Effector memory CD4-positive, alpha-beta T cell (primary cell): ENCODE measurements around the gene PVRIG.
"Not testable (repeated sequence)": the region's sequence is repeated elsewhere in the genome, so short reads cannot be mapped to it uniquely, and the experiment has no call there.

Source experiments
- DNase-seq, 3 donors: peaks; one replicate each; pipeline ENCODE4 v3.0.0-alpha.2; 2020
- H3K27ac ChIP-seq: 2 replicates; pipeline ENCODE4 v1.7.0; 2013; ENCODE audit warnings: mild to moderate bottlenecking, low read length, moderate library complexity; ENCODE audit not compliant: insufficient read depth, poor library complexity, severe bottlenecking
- H3K27me3 ChIP-seq: replicated peaks from 2 replicates; pipeline ENCODE4 v1.7.0; 2013; ENCODE audit warnings: mild to moderate bottlenecking, low read length; ENCODE audit not compliant: insufficient read depth, control insufficient read depth, poor library complexity, severe bottlenecking
- H3K36me3 ChIP-seq: 2 replicates; pipeline ENCODE4 v1.7.0; 2013; ENCODE audit warnings: mild to moderate bottlenecking, low read length, moderate library complexity; ENCODE audit not compliant: control insufficient read depth, insufficient read depth
- H3K4me1 ChIP-seq: 2 replicates; pipeline ENCODE4 v1.7.0; 2013; ENCODE audit warnings: low read length, mild to moderate bottlenecking; ENCODE audit not compliant: control insufficient read depth, insufficient read depth, poor library complexity, severe bottlenecking
- H3K4me3 ChIP-seq: 2 replicates; pipeline ENCODE4 v1.7.0; 2013; ENCODE audit warnings: low read length, low read depth, mild to moderate bottlenecking; ENCODE audit not compliant: insufficient read depth, poor library complexity, severe bottlenecking
- H3K9me3 ChIP-seq: 2 replicates; pipeline ENCODE4 v1.7.0; 2013; ENCODE audit warnings: mild to moderate bottlenecking, low read length, moderate library complexity; ENCODE audit not compliant: control insufficient read depth

Gene PVRIG

DNA sequence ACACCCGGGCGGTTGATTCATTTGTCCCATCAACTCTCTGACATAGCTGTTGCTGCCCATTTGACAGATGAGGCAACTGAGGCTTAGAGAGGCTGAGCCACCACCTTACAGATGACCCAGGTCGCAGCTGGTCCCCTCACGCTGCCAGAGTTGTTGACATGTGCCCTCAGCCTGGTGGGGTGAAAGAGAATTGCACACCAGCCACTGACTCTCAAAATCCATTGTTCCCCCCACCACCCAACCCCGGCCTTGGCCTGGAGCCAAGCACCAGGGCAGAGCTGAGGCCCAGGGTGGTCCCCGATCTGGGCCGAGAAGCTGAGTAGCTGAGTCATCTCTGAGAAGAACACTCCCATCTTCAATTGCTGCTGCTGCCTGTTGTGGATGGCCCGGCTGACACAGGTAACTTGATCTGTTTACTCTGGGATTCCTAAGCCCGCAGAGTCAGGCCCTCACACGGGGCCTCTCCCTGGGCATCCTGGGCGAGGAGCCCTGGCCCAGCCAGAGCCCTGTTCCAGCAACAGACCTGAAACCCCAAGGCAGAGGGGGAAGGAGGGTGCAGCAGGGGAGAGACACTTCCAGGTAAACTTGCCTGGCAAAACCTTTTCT lies 27.5 kb downstream of the PVRIG start:
- H3K4me3 ChIP-seq = no peak overlapping the region
- H3K36me3 ChIP-seq = no peaks in the 10 kb centered on the region
- H3K27ac ChIP-seq = no peak overlapping the region
- no peaks in the 10 kb centered on the region for H3K27me3 ChIP-seq
- DNase-seq = no peak
- no peaks in the 10 kb centered on the region for H3K4me1 ChIP-seq
- H3K9me3 ChIP-seq = no peaks in the 10 kb centered on the region

DNA sequence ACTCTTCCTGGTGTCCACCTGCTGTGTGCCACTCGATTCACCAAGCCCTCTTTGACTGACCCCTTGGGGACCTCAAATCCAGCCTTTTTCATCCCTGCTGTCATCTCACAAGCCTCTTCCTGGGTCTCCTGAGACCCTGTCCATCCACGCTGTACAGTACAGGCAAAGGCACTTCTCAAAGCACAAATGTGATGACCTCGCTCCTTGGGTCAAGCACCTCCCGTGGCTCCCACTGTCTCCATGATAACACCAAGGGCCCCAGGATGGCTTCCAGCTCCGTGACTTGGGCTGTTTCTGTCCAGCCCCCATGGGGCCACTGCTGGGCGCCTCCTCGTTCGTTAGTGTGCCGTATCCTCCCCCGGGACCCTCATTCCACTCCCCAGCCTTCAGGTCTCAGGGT lies 28.7 kb downstream of the PVRIG start:
- Histone ChIP-seq H3K36me3 (no peaks in the 10 kb centered on the region), H3K27me3 (no peaks in the 10 kb centered on the region), H3K9me3 (no peaks in the 10 kb centered on the region), H3K27ac (no peak overlapping the region), H3K4me3 (no peak overlapping the region), H3K4me1 (no peaks in the 10 kb centered on the region)
- no peak for DNase-seq

DNA sequence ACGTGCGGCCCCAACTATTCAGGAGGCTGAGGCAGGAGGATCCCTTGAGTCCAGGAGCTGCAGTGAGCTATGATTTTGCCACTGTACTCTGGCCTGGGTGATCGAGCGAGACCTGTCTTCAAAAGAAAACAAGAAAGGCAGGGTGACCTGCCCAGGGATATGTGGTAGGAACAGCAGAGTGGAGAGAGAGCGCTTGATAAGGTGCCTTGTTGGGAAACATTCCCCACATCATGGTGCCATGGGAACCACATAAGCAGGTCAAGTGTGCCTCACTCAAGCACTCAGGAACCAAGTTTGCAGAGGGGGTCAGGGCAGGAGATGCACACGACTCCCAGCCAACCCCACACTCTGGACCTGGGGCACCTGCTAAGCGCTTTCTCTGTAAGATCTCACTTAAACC lies 37.3 kb downstream of the PVRIG start:
- Histone ChIP-seq H3K4me3 (no peak overlapping the region), H3K9me3 (no peaks in the 10 kb centered on the region), H3K27me3 (no peaks in the 10 kb centered on the region), H3K4me1 (no peaks in the 10 kb centered on the region), H3K27ac (no peak overlapping the region), H3K36me3 (no peaks in the 10 kb centered on the region)
- no peak for DNase-seq

DNA sequence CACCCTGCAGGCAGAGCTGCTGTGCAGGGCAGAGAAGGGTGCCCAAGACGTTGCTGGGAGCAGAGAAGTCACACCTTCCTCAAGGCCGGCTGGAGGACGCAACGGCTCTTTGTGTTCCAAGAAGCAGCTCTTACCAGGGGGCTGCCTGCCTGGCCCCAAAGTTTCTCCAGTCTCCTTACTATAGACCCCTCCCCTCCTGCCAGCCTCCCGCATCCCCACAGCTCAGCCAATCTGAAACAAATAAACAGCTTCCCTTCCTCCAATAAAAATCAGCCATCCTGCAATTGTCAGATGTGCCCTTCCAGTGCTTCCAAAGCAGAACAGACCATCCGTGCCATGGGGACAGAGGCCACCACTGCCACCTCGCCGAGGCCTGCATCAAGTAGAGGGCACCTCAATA lies 40.2 kb downstream of the PVRIG start:
- not testable (repeated sequence) for H3K36me3 ChIP-seq, H3K9me3 ChIP-seq, H3K4me3 ChIP-seq, H3K4me1 ChIP-seq, H3K27me3 ChIP-seq, H3K27ac ChIP-seq, DNase-seq

DNA sequence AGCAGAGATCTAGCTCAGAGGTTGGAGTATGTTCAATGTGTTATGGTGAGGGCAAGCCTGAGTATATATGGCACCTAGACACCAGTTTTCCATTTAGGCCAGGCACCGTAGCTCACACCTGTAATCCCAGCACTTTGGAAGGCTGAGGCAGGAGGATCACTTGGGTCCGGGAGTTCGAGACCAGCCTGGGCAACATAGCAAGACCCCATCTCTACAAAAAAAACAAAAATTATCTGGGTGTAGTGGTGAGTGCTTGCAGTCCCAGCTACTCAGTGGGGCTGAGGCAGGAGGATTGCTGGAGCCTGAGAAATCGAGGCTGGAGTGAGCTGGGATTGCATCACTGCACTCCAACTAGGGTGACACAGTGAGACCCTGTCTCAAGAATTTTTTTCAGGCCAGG lies 43.1 kb downstream of the PVRIG start:
- not testable (repeated sequence) for H3K4me3 ChIP-seq, H3K27ac ChIP-seq, H3K4me1 ChIP-seq

DNA sequence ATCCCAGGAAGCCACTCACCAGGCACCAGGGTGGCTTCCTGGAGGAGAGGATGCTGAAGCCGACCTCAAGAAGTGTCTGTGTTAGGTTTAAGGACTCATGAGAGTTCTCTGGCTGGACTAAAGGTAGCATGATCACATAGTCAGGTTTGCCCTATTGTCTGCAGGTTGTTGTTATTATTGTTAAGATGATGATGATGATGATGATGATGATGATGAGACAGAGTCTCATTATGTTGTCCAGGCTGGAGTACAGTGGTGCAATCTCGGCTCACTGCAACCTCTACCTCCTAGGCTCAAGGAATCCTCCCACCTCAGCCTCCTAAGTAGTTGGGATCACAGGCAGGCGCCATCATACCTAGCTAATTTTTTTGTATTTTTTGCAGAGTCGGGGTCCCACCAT lies 44.5 kb downstream of the PVRIG start:
- not testable (repeated sequence) for DNase-seq, H3K4me3 ChIP-seq, H3K4me1 ChIP-seq, H3K27ac ChIP-seq, H3K9me3 ChIP-seq, H3K36me3 ChIP-seq, H3K27me3 ChIP-seq

More for the DNA sequence above, 43.1 kb downstream of the PVRIG start:
- DNase-seq, H3K36me3 ChIP-seq, H3K9me3 ChIP-seq, H3K27me3 ChIP-seq: not testable (repeated sequence)

DNA sequence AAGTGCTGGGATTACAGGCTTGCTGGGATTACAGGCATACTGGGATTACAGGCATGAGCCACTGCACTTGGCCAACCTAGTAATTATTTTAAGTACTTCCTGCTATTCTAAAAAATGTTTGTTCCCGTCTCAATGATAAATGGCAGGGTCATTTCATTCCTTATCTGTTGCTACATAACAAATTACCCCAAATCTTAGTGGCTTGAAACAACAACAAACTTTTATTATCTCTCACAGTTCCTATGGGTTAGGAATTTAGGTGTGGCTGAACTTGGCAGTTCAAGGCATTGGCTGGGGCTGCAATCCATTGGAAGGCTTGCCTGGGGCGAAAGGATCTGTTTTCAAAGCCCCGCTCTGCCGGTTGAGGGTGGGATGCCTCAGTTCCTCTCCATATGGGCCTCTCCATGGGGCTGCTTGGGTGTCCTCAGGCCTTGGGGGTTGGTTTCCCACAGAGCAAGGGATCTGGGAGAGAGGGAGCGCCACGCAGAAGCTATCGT lies 45.0 kb downstream of the PVRIG start:
- not testable (repeated sequence) for H3K4me3 ChIP-seq, H3K27me3 ChIP-seq, H3K36me3 ChIP-seq, H3K9me3 ChIP-seq, DNase-seq, H3K27ac ChIP-seq, H3K4me1 ChIP-seq

DNA sequence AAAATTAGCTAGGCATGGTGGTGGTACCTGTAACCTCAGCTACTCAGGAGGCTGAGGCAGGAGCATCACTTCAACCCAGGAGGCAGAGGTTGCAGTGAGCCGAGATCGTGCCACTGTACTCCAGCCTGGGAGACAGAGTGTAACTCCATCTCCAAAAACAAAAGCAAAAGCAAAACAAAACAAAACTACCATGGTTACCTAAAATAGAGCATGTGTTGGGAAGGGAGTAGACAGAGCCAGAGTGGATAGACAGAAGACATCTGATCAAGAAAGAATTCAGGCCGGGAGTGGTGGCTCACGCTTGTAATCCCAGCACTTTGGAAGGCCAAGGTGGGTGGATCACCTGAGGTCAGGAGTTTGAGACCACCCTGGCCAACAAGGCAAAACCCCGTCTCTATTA lies 46.1 kb downstream of the PVRIG start:
- H3K36me3 ChIP-seq, H3K9me3 ChIP-seq, H3K27me3 ChIP-seq, DNase-seq, H3K4me1 ChIP-seq, H3K4me3 ChIP-seq, H3K27ac ChIP-seq: not testable (repeated sequence)

DNA sequence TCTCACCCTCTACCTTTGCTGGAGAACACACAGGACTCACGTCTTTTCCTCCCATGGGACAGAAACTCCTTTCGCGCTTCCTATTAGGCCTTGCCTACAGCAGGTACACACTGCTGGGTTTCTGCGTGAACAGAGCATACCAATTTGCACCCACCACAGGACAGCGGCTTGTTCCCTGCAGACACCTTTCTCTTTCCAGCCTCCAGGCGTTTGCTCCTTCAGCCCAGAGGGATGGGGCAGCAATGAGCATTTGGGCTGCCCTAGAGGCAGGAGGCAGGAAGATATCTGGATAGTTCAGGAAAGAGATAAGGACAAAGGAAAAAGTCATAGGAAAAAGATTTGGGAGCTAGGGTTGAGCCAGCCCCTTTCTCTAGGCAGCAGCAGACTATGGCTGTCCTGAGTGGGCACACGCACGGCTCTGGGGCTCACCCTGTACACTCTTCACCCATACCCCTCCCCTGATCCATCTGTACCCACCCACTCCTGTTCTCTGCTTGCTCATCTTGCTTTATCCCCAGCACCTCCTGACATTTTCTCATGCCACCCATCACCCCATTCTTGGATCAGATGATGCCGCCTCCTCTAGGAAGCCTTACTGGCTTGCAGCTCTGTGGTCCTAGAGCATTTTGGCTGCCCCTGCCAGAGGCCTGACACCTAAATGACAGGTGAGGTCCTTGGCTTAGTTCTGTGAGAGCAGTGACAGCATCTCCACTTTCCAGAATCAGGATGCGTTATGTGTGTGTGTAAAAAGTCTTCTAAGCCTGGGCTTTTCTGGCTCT lies 47.0 kb downstream of the PVRIG start:
- no peak for DNase-seq
- Histone ChIP-seq H3K4me1 (no peaks in the 10 kb centered on the region), H3K27ac (no peak overlapping the region), H3K4me3 (no peak overlapping the region), H3K36me3 (no peaks in the 10 kb centered on the region), H3K9me3 (no peaks in the 10 kb centered on the region), H3K27me3 (no peaks in the 10 kb centered on the region)

DNA sequence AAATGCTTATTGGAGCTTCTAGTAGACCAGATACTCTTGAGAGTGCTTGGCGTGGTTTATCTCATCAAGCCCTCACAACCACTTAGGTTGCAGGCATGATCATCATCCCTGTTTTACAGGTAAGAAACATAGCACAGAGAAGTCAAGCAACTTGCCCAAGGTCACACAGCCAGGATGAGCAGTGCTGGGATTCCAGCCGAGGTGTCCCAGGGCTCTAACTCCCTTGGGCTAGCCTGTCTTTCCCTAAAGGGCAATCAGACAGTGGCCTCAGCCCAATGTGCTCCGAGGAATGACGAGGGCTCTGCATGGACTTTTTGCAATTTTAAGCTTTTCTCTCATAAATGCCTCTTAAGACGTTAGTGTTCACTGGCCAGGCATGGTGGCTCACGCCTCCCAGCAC lies 47.9 kb downstream of the PVRIG start:
- Histone ChIP-seq H3K9me3 (no peaks in the 10 kb centered on the region), H3K27me3 (no peaks in the 10 kb centered on the region), H3K27ac (no peak overlapping the region), H3K4me1 (no peaks in the 10 kb centered on the region), H3K4me3 (no peak overlapping the region), H3K36me3 (no peaks in the 10 kb centered on the region)
- no peak for DNase-seq
